GM12874 (cell line): ENCODE measurements around the gene ZNF732.

ENCODE experiments used
- TF ChIP-seq, protein P1 (sequence below): IDR thresholded peaks from 2 replicates; pipeline ENCODE4 v1.5.1; 2011; ENCODE audit warnings: low read depth, mild to moderate bottlenecking, control low read depth, low read length, moderate library complexity; ENCODE audit not compliant: insufficient read depth

The ZNF732 gene

DNA sequence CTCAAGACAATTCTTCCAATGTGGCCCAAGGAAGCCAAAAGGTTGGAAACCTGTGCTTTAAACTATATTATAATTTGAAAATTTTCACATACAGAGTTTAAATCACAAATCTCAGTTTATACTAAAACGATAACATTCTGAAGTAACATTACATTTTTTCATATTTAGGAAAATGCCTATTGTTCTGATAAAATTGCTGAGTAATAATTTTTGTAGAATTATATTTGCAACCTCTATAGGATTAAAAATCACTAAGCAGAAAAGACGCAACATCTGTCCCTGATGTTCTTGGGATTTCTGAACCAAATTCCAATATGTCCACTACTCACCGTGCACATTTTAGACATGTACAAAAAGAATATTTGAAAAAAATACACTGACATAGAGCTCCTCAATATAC is 10.5 kb downstream of the ZNF732 start:
- TF ChIP-seq, protein P1, sequence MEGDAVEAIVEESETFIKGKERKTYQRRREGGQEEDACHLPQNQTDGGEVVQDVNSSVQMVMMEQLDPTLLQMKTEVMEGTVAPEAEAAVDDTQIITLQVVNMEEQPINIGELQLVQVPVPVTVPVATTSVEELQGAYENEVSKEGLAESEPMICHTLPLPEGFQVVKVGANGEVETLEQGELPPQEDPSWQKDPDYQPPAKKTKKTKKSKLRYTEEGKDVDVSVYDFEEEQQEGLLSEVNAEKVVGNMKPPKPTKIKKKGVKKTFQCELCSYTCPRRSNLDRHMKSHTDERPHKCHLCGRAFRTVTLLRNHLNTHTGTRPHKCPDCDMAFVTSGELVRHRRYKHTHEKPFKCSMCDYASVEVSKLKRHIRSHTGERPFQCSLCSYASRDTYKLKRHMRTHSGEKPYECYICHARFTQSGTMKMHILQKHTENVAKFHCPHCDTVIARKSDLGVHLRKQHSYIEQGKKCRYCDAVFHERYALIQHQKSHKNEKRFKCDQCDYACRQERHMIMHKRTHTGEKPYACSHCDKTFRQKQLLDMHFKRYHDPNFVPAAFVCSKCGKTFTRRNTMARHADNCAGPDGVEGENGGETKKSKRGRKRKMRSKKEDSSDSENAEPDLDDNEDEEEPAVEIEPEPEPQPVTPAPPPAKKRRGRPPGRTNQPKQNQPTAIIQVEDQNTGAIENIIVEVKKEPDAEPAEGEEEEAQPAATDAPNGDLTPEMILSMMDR: no peak

DNA sequence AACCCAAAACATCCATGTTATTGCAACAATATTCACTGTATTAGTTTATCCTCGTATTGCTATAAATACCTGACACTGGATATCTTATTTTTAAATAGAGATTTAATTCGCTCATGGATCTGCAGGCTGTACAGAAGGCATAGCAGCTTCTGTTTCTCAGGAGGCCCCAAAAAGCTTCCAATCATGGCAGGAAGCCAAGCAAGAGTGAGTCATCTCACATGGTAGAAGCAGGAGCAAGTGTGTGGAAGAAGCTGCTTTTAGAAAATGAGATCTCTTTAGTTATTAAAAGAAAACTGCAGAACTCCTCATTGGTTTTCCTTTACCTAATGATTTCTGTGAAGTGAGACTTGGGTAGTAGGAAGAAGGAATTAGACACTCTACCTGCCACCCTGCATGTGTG is 16.4 kb downstream of the ZNF732 start:
- TF ChIP-seq, protein P1: no peak

- TF ChIP-seq, protein P1: no peak
Measured at GRCh38 chr4:273309-274017, 31.8 kb downstream of the ZNF732 start.

DNA sequence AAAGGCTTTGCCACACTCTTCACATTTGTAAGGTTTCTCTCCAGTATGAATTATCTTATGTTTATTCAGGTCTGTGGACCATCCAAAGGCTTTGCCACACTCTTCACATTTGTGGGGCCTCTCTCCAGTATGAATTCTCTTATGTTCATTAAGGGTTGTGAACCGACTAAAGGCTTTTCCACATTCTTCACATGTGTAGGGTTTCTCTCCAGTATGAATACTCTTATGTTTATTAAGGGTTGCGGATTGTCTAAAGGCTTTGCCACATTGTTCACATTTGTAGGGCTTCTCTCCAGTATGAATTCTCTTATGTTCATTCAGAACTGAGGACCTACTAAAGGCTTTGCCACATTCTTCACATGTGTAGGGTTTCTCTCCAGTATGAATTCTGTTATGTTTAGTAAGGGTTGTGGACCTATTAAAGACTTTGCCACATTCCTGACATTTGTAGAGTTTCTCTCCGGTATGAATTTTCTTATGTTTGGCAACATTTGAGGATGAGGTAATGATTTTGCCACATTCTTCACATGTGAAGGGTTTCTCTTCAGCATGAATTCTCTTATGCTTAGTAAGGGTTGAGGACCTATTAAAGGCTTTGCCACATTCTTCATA is 33.7 kb downstream of the ZNF732 start:
- TF ChIP-seq, protein P1: no peak

GRCh38 chr4:259240-259639 is 46.0 kb downstream of the ZNF732 start:
- TF ChIP-seq, protein P1: 0 out of 2 replicates have a peak, but pooled peaks have one; percentile 21

DNA sequence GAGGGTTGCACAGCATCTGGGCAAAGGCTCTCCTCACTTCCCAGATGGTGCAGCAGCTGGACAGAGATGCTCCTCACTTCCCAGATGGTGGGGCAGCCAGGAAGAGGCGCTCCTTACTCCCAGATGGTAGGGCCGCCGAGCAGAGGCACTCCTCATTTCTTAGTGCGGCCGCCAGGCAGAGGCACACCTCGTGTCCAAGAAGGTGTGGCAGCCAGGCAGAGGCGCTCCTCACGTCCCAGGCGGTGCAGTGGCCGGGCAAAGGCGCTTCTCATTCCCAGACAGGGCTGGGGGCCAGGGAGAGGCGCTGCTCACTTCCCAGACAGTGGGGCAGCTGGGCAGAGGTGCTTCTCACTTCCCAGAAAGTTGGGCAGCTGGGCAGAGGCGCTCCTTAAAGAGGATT is 48.8 kb downstream of the ZNF732 start:
- TF ChIP-seq, protein P1: no peak

DNA sequence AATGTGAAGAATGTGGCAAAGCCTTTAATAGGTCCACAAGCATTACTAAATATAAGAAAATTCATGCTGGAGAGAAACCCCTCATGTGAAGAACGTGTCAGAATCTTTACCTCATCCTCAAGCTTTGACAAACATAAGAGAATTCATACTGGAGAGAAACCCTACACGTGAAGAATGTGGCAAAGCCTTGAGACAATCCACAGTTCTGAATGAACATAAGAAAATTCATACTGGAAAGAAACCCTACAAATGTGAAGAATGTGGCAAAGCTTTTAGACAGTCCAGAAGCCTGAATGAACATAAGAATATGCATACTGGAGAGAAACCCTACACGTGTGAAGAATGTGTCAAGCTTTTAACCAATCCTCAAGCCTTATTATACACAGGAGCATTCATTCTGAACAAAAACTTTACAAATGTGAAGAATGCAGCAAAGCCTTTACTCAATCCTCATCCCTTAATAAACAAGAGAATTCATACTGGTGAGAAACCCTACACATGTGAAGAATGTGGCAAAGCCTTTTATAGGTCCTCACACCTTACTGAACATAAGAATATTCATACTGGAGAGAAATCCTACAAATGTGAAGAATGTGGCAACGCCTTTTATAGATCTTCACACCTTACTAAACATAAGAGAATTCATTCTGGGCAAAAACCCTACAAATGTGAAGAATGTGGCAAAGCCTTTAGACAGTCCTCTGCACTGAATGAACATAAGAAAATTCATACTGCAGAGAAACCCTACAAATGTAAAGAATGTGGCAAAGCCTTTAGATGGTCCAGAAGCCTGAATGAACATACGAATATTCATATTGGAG is 51.1 kb downstream of the ZNF732 start:
- TF ChIP-seq, protein P1: no peak
